ENCODE measurements around the gene NFATC4. TPM values are rescaled to one million over a fixed set of nuclear protein-coding genes. Genes with fewer than 3 reads are reported as not detected.
A peak's percentile ranks its signal among the peaks of the same experiment; 100 is the strongest.
"Not testable (repeated sequence)": the region's sequence is repeated elsewhere in the genome, so short reads cannot be mapped to it uniquely, and the experiment has no call there.

NFATC4 gene
- total RNA-seq, 1 donor from 2014 or later, result 42.5 TPM

- DNase-seq (ENCODE audit: extremely low read depth, low read depth, low spot score), result no peak
Observed at GRCh38 chr14:24338843-24339242, 29.1 kb upstream of the NFATC4 start.

- no peak for DNase-seq (ENCODE audit: extremely low read depth, low read depth, low spot score)
Observed at GRCh38 chr14:24339284-24340151, 28.5 kb upstream of the NFATC4 start, which contains the start of gene RIPK3. RIPK3 (minus strand) TSS chr14:24339991; CDS start chr14:24339826, 165 bp downstream.

- DNase-seq (ENCODE audit: extremely low read depth, low read depth, low spot score), result no peak
Observed at GRCh38 chr14:24340606-24341005, 27.4 kb upstream of the NFATC4 start.

GRCh38 chr14:24342889-24343288 is 25.1 kb upstream of the NFATC4 start:
- DNase-seq (ENCODE audit: extremely low read depth, low read depth, low spot score), result no peak

- DNase-seq (ENCODE audit: extremely low read depth, low read depth, low spot score), result no peak
Observed at GRCh38 chr14:24343795-24344660, 24.0 kb upstream of the NFATC4 start.

GRCh38 chr14:24347134-24347533 is 20.9 kb upstream of the NFATC4 start:
- no peak for DNase-seq (ENCODE audit: extremely low read depth, low read depth, low spot score)

GRCh38 chr14:24348186-24348585 is 19.8 kb upstream of the NFATC4 start:
- no peak for DNase-seq (ENCODE audit: extremely low read depth, low read depth, low spot score)

- no peak for DNase-seq (ENCODE audit: extremely low read depth, low read depth, low spot score)
Observed at GRCh38 chr14:24349742-24350141, 18.2 kb upstream of the NFATC4 start.

GRCh38 chr14:24351517-24351916 is 16.5 kb upstream of the NFATC4 start:
- no peak for DNase-seq (ENCODE audit: extremely low read depth, low read depth, low spot score)

- DNase-seq (ENCODE audit: extremely low read depth, low read depth, low spot score), result no peak
Observed at GRCh38 chr14:24353559-24354481, 14.2 kb upstream of the NFATC4 start.

GRCh38 chr14:24354482-24354825 is 13.5 kb upstream of the NFATC4 start:
- not testable (repeated sequence) for DNase-seq (ENCODE audit: extremely low read depth, low read depth, low spot score)

GRCh38 chr14:24355009-24355408 is 13.0 kb upstream of the NFATC4 start:
- DNase-seq (ENCODE audit: extremely low read depth, low read depth, low spot score), result no peak

GRCh38 chr14:24356208-24356607 is 11.8 kb upstream of the NFATC4 start:
- no peak for DNase-seq (ENCODE audit: extremely low read depth, low read depth, low spot score)

GRCh38 chr14:24360281-24360680 is 7.7 kb upstream of the NFATC4 start:
- no peak for DNase-seq (ENCODE audit: extremely low read depth, low read depth, low spot score)

- no peak for DNase-seq (ENCODE audit: extremely low read depth, low read depth, low spot score)
Observed at GRCh38 chr14:24361326-24361725, 6.7 kb upstream of the NFATC4 start.

- DNase-seq (ENCODE audit: extremely low read depth, low read depth, low spot score), result no peak
Observed at GRCh38 chr14:24362241-24362960, 5.6 kb upstream of the NFATC4 start.

- no peak for DNase-seq (ENCODE audit: extremely low read depth, low read depth, low spot score)
Observed at GRCh38 chr14:24363401-24363800, 4.6 kb upstream of the NFATC4 start.

GRCh38 chr14:24364841-24365240 is 3.1 kb upstream of the NFATC4 start:
- DNase-seq (ENCODE audit: extremely low read depth, low read depth, low spot score), result no peak

- peak; percentile 83 for DNase-seq (ENCODE audit: extremely low read depth, low read depth, low spot score)
Observed at GRCh38 chr14:24365600-24366412, 2.2 kb upstream of the NFATC4 start.
